Measurements from ENCODE around the gene PNPT1.
"Not testable (repeated sequence)": the region's sequence is repeated elsewhere in the genome, so short reads cannot be mapped to it uniquely, and the experiment has no call there.

The PNPT1 gene

DNA sequence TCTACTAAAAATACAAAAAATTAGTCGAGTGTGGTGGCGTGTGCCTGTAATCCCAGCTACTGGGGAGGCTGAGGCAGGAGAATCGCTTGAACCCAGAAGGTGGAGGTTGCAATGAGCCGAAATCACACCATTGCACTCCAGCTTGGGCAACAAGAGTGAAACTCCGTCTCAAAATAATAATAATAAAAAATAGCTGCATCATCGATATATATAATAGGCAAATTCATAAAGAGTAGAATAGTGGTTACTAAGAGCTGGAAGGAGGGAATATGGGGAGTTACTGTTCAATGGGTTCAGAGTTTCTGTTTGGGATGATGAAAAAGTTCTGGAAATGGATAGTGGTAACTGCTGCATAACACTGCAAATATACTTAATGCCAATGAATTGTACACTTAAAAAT lies 96.8 kb downstream of the PNPT1 start:
- DNase-seq (ENCODE audit: low read depth) = not testable (repeated sequence)

DNA sequence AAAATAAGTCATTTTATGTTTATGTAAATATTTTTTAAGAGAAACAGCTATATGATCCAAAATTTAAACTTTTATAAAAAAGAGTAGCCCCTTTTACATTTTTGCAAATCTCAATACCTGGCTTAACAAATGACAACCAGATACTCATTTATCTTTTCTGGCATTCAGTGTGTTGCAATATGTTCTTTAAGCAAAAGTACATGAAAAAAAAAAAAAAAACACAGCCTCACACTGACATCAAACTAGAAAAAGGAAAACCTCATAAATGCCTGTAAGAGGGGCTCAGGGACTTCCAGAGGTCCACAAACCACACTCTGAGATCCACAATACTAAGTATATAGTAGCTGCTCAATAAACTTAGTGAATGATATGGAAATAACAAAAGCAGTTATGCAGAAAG lies 98.1 kb downstream of the PNPT1 start:
- DNase-seq (ENCODE audit: low read depth) = no peak

DNA sequence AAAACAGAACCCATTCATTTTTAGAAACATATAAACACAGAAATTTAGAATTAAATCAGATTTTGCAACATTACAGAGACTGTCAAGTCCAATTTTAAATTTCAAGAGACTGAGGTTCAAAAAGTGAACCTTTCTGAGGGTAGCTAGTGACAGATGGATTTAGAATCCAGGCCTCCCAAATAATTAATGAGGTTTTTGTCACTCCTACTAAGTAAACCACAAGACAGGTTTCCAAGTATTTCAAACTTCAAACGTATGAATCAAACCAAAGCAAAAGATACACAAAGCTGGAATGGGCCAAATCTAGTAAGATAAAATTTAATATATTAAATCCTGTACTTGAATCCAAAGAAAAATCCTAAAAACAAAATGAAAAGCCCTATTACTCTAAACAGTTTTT lies 101.5 kb downstream of the PNPT1 start:
- DNase-seq (ENCODE audit: low read depth) = no peak

DNA sequence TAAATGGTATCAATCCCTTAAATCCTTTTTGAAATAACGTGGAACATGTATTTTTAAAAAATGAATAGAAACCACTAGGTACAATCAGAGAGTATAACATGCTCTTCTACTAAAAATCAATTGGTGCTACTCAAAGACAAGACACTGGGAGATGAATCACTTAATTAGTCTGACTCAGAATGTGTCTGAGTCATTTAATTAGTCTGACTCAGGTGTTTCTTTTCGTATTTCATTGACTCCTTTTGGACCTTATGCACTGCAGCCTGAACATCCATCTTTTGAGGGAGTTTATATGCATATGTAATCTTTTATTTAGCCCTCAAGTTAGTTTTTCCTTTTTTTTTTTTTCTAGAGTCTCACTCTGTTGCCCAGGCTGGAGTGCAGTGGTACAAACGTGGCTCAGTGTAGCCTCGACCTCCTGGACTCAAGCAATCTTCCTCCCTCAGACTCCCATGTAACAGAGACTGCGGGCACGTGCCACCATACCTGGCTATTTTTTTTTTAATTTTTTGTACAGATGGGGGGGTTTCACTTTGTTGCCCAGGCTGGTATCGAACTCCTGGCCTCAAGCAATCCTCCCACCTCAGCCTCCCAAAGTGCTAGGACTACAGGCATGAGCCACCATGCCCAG lies 102.7 kb downstream of the PNPT1 start:
- peak; percentile 86 for DNase-seq (ENCODE audit: low read depth)

DNA sequence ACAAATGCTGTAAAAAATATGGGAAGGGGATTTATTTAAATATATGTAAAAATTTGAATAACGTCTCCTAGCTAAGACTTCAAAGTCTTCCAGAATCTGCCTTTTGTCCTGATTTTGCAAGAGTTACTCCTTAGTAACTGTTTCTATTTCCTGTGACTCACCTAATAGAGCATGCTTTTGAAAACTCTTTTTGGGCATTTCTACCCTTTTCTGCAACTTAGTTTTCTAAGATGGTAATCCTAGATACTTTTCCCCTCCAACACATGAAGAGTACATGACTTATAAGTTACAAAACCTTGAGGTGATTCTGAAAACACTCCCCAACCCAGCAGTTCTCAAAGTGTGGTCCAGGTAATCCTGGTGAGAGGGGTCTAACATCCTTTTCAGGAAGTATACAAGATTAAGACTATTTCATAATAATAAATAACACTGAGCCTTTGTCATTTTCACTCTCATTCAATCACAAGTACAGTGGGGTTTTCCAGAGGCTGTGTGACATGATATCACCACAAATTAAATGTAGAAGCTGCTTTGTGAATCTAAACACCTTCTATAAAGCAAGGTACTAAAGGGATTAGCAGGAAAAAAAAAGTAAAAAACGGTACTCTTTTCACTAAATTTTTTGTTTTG lies 108.1 kb downstream of the PNPT1 start:
- peak; percentile 50 for DNase-seq (ENCODE audit: low read depth)

All from HS-5 (cell line).